Endothelial cell of umbilical vein (primary cell): ENCODE data around the gene TMEM175.

Source experiments
- CTCF ChIP-seq, 2 donors: IDR thresholded peaks; 1 replicate in 1 of 2; 2 replicates in 1 of 2; pipeline ENCODE4 v1.5.1; 2011; ENCODE audit warnings: low read length in 2 of 2, mild to moderate bottlenecking in 2 of 2, moderate library complexity in 2 of 2, control low read depth in 1 of 2, inconsistent platforms in 1 of 2, low read depth in 1 of 2; ENCODE audit not compliant: insufficient read depth in 1 of 2; ENCODE audit errors: extremely low read depth in 1 of 2
- EZH2 ChIP-seq: IDR thresholded peaks from 2 replicates; pipeline ENCODE4 v1.6.1; 2012; ENCODE audit warnings: borderline replicate concordance, low read depth, mild to moderate bottlenecking, moderate library complexity, low read length, inconsistent platforms; ENCODE audit not compliant: severe bottlenecking
- MAX ChIP-seq: IDR thresholded peaks from 2 replicates; pipeline ENCODE4 v1.6.1; 2011; ENCODE audit not compliant: insufficient read depth, insufficient read length

- no peak for TF ChIP-seq EZH2
- no peak for TF ChIP-seq CTCF (IDR thresholded peaks at IDR 0.05; ENCODE audit: extremely low read depth in 1 of 2, insufficient read depth in 1 of 2, low read depth in 1 of 2, low read length in 2 of 2)
- TF ChIP-seq MAX = no peak
Measured at GRCh38 chr4:946103-946450, 13.8 kb downstream of the TMEM175 start.
